Progenitor cell of endocrine pancreas (in vitro differentiated cells): Measurements from ENCODE around the gene PMVK. TPM values are rescaled to one million over a fixed set of nuclear protein-coding genes. Genes with fewer than 3 reads are reported as not detected.

Experiments
- DNase-seq: peaks from one replicate; pipeline ENCODE4 v3.0.0; 2021; ENCODE audit warnings: low spot score; ENCODE audit not compliant: unreplicated experiment
- H3K27ac Mint-ChIP-seq: 2 replicates; pipeline ENCODE4 v1.8.0; 2021; ENCODE audit warnings: mild to moderate bottlenecking, moderate library complexity, mixed read lengths
- H3K27me3 Mint-ChIP-seq: 2 replicates; pipeline ENCODE4 v1.8.0; 2021; ENCODE audit warnings: mixed read lengths
- H3K36me3 Mint-ChIP-seq: 2 replicates; pipeline ENCODE4 v1.8.0; 2022; ENCODE audit warnings: mixed read lengths; ENCODE audit not compliant: insufficient read depth
- H3K4me1 Mint-ChIP-seq: 2 replicates; pipeline ENCODE4 v1.8.0; 2021; ENCODE audit warnings: low read depth, mixed read lengths
- H3K4me3 Mint-ChIP-seq: 2 replicates; pipeline ENCODE4 v1.8.0; 2021; ENCODE audit warnings: low read depth, mild to moderate bottlenecking, moderate library complexity, mixed read lengths
- H3K9me3 Mint-ChIP-seq: 2 replicates; pipeline ENCODE4 v1.8.0; 2021; ENCODE audit warnings: low read depth, mixed read lengths
- total RNA-seq: library from RNA; stranded (reverse); gene quantifications from 2 replicates; pipeline ENCODE4 v1.2.1, GENCODE V29; 2021
- TF ChIP-seq, protein P1 (sequence below): fragments of 200-600 bp; sonication (generic); IDR thresholded peaks from one replicate; pipeline ENCODE4 v1.5.0; 2021; ENCODE audit warnings: antibody characterized with exemption, mild to moderate bottlenecking; ENCODE audit not compliant: unreplicated experiment

PMVK gene
- total RNA-seq, 1 donor from 2014 or later, result 26.9 TPM

DNA sequence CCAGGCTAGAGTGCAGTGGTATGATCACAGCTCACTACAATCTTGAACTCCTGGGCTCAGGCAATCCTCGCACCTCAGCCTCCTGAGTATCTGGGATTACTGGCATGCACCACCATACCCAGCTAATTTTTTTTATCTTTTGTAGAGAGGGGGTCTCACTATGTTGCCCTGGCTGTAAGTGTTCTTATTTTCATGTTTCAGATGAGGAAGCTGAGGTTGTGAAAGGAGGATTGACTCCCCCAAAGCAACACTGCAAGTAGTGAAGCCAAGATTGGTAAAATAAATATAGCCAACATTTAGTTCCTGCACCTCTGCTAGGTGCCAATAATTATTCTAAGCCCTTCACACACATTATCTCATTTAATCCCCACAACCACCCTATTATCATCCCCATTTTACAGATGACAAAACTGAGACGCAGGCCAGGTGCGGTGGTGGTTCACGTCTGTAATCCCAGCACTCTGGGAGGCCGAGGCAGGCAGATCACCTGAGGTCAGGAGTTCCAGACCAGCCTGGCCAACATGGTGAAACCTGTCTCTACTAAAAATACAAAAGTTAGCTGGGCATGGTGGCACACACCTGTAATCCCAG lies 2.1 kb downstream of the PMVK start:
- H3K9me3 Mint-ChIP-seq, result no peaks in the 10 kb centered on the region
- H3K4me1 Mint-ChIP-seq, result peaks cover 10% of the 10 kb centered on the region
- no peak overlapping the region for H3K27ac Mint-ChIP-seq
- no peak overlapping the region for H3K4me3 Mint-ChIP-seq
- TF ChIP-seq, protein P1, sequence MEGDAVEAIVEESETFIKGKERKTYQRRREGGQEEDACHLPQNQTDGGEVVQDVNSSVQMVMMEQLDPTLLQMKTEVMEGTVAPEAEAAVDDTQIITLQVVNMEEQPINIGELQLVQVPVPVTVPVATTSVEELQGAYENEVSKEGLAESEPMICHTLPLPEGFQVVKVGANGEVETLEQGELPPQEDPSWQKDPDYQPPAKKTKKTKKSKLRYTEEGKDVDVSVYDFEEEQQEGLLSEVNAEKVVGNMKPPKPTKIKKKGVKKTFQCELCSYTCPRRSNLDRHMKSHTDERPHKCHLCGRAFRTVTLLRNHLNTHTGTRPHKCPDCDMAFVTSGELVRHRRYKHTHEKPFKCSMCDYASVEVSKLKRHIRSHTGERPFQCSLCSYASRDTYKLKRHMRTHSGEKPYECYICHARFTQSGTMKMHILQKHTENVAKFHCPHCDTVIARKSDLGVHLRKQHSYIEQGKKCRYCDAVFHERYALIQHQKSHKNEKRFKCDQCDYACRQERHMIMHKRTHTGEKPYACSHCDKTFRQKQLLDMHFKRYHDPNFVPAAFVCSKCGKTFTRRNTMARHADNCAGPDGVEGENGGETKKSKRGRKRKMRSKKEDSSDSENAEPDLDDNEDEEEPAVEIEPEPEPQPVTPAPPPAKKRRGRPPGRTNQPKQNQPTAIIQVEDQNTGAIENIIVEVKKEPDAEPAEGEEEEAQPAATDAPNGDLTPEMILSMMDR, result no peak
- DNase-seq, result no peak
- peaks cover 4% of the 10 kb centered on the region for H3K36me3 Mint-ChIP-seq
- H3K27me3 Mint-ChIP-seq, result no peaks in the 10 kb centered on the region

DNA sequence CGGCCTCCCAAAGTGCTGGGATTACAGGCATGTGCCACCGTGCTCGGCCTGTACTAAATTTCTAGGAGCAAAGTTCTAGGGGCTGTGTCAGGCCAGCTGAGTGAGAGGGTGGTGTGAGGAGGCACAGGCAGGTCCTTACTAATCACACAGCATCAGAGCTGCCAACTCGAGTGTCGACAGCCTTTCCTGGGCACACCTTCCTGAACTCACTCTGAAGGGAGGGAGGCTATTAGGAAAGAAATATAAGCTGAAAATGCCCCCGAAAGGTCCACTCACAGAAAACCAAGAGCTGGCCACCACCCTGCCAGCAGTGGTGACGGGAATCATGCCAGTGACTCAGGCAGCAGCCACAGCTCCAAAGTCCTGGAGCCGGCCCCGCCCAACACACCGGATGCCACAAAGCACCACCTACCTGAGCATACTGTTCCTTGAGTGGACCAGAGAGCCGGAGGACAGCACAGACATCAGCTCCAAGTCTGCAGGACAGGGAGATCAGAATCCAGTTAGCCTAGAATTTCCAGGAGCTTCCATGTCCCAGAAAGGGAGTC lies 4.5 kb downstream of the PMVK start:
- H3K4me1 Mint-ChIP-seq, result peaks cover 3% of the 10 kb centered on the region
- no peaks in the 10 kb centered on the region for H3K27me3 Mint-ChIP-seq
- H3K36me3 Mint-ChIP-seq, result peaks cover 11% of the 10 kb centered on the region
- DNase-seq, result no peak
- TF ChIP-seq, protein P1, result no peak
- no peaks in the 10 kb centered on the region for H3K9me3 Mint-ChIP-seq
- no peak overlapping the region for H3K27ac Mint-ChIP-seq
- H3K4me3 Mint-ChIP-seq, result no peak overlapping the region

DNA sequence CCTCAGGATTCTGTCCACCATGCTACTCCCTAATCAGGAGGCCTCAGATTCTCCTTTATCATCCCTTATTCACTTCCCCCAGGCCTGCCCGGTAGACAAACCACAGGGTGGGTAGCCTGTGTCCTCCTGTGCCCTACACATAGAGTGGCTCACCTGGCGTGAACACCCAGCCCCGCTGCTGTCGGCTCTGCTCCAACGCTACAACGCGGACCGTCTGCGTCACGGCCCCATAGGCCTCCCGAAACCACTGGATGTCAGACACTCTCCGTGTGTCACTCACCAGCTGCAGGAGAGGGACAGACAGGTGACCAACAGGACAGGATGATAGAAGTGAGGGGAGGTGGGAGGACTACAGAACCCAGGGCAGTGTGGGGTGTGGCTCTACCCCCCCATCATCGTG lies 10.3 kb downstream of the PMVK start:
- TF ChIP-seq, protein P1, result no peak
- Mint-ChIP-seq H3K9me3 (no peaks in the 10 kb centered on the region), H3K4me3 (no peak overlapping the region), H3K36me3 (peaks cover 22% of the 10 kb centered on the region), H3K4me1 (no peaks in the 10 kb centered on the region), H3K27ac (no peak overlapping the region), H3K27me3 (no peaks in the 10 kb centered on the region)
- DNase-seq, result no peak

DNA sequence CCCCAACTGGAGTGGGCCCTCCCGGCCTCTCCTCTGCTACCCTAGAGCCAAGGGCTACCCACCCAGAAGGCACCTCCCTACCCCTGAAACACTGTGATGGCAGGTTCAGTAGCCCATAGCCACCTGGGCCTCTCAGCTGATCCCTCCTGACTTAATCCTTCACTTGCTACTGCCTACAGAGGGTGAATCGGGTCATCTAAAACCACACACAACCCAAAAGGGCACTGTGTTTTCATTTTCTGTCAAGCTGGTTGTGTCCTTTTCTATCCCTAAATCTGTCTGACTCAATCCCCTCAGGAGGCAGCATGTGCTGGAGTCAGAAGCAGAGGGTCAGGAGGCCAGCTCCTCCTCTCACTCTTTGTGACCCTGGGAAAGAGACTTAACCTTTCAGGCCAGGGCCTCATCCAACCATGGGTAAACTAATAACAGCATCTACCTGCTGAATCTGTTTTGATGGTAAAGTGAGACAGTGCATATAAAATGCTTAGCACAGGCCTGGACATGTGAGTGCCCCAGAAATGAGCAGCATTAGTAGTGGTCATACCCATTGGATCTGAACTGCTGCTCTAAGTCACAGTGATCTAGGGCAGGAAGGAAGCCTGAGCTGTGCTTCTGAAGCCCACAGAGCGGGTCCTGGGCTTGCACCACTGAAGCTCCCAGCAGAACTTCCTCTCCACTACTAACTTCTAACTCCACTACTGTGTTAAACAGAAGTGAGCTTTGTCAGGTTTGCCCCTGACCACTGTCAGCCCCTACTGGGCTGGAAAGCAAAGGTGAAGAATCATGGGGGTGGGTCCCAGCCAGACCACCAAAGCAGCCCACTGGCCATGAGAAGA lies 11.0 kb downstream of the PMVK start:
- H3K27ac Mint-ChIP-seq, result no peak overlapping the region
- no peaks in the 10 kb centered on the region for H3K4me1 Mint-ChIP-seq
- TF ChIP-seq, protein P1, result no peak
- no peak overlapping the region for H3K4me3 Mint-ChIP-seq
- no peak for DNase-seq
- peaks cover 22% of the 10 kb centered on the region for H3K36me3 Mint-ChIP-seq
- H3K9me3 Mint-ChIP-seq, result no peaks in the 10 kb centered on the region
- H3K27me3 Mint-ChIP-seq, result no peaks in the 10 kb centered on the region

DNA sequence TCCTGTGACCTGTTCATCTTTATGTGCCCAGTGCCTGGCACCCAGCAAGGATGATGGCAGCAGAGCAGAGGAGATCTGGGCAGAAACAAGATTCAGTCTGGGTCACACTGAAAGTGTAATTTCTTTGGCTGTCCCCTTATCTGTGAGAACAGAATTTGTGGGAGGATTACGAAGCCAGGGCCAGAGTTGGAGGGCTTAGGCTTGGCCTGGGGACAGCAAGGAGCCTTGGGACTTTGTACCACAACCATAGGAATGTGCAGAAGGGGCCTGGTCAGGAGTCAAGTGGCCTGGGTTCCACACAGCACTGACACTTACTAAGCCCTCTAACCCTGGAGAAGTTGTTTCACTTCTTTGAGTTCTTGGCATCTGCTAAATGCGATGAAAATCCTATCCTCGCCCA lies 12.8 kb downstream of the PMVK start:
- H3K27me3 Mint-ChIP-seq, result no peaks in the 10 kb centered on the region
- TF ChIP-seq, protein P1, result no peak
- no peaks in the 10 kb centered on the region for H3K4me1 Mint-ChIP-seq
- H3K9me3 Mint-ChIP-seq, result no peaks in the 10 kb centered on the region
- no peak for DNase-seq
- no peak overlapping the region for H3K27ac Mint-ChIP-seq
- peaks cover 20% of the 10 kb centered on the region for H3K36me3 Mint-ChIP-seq
- no peak overlapping the region for H3K4me3 Mint-ChIP-seq
